GM23248 (cell line): ENCODE measurements around the gene BPIFB6. TPM values are rescaled to one million over a fixed set of nuclear protein-coding genes. Genes with fewer than 3 reads are reported as not detected.

Source experiments
- DNase-seq: peaks from one replicate; pipeline ENCODE4 v3.0.0-alpha.2; 2015
- H2AFZ ChIP-seq: fragments of 200-600 bp; sonication (generic); 2 replicates; pipeline ENCODE4 v1.6.1; 2016; ENCODE audit warnings: antibody characterized with exemption
- H3F3A ChIP-seq: fragments of 200-600 bp; sonication (generic); 2 replicates; pipeline ENCODE4 v1.6.1; 2016; ENCODE audit warnings: mild to moderate bottlenecking, antibody characterized with exemption, mixed run types; ENCODE audit not compliant: insufficient read depth
- H3K27ac ChIP-seq: fragments of 200-600 bp; sonication (generic); 2 replicates; pipeline ENCODE4 v1.5.1; 2016; ENCODE audit warnings: mild to moderate bottlenecking
- H3K27me3 ChIP-seq: fragments of 200-600 bp; sonication (generic); replicated peaks from 2 replicates; pipeline ENCODE4 v1.6.1; 2016; ENCODE audit warnings: mild to moderate bottlenecking; ENCODE audit not compliant: insufficient read depth
- H3K36me3 ChIP-seq: fragments of 200-600 bp; sonication (generic); 2 replicates; pipeline ENCODE4 v1.6.1; 2016; ENCODE audit warnings: low read depth, mild to moderate bottlenecking
- H3K4me1 ChIP-seq: fragments of 200-600 bp; sonication (generic); 2 replicates; pipeline ENCODE4 v1.6.1; 2016; ENCODE audit warnings: mild to moderate bottlenecking; ENCODE audit not compliant: insufficient read depth
- H3K4me2 ChIP-seq: fragments of 200-600 bp; sonication (generic); one replicate; pipeline ENCODE4 v1.6.1; 2016; ENCODE audit warnings: mild to moderate bottlenecking; ENCODE audit not compliant: unreplicated experiment
- H3K4me3 ChIP-seq: fragments of 200-600 bp; sonication (generic); 2 replicates; pipeline ENCODE4 v1.5.1; 2016; ENCODE audit warnings: mild to moderate bottlenecking
- H3K79me2 ChIP-seq: fragments of 200-600 bp; sonication (generic); 2 replicates; pipeline ENCODE4 v1.6.1; 2016; ENCODE audit warnings: mild to moderate bottlenecking; ENCODE audit not compliant: insufficient read depth
- H3K9ac ChIP-seq: fragments of 200-600 bp; sonication (generic); 2 replicates; pipeline ENCODE4 v1.6.1; 2016; ENCODE audit warnings: mild to moderate bottlenecking
- H3K9me2 ChIP-seq: fragments of 200-600 bp; sonication (generic); 2 replicates; pipeline ENCODE4 v1.6.1; 2016; ENCODE audit warnings: mixed run types, mild to moderate bottlenecking, moderate library complexity; ENCODE audit not compliant: insufficient read depth
- H3K9me3 ChIP-seq: fragments of 200-600 bp; sonication (generic); one replicate; pipeline ENCODE4 v1.6.1; 2017; ENCODE audit warnings: low read depth
- H4K20me1 ChIP-seq: fragments of 200-600 bp; sonication (generic); 2 replicates; pipeline ENCODE4 v1.6.0; 2016; ENCODE audit not compliant: insufficient read depth
- EZH2 ChIP-seq: fragments of 200-600 bp; sonication (generic); IDR thresholded peaks from 2 replicates; pipeline ENCODE4 v1.6.1; 2018; ENCODE audit warnings: antibody characterized with exemption, mild to moderate bottlenecking; ENCODE audit not compliant: insufficient read depth, poor library complexity, severe bottlenecking
- EZH2phosphoT487 ChIP-seq: fragments of 200-600 bp; sonication (generic); IDR thresholded peaks from 2 replicates; pipeline ENCODE4 v1.6.1; 2018; ENCODE audit warnings: antibody characterized with exemption, moderate library complexity, mild to moderate bottlenecking, low read depth; ENCODE audit not compliant: insufficient read depth
- WGBS, 2 experiments: methylation state at CpG; one replicate each; pipeline ENCODE4 v1.1.6; 2015 to 2017; ENCODE audit warnings: low lambda C conversion rate in 2 of 2, low coverage in 1 of 2; ENCODE audit errors: missing lambda C conversion rate in 2 of 2; 5-methylcytosine and 5-hydroxymethylcytosine counted together
- in situ Hi-C: fragments of 300-500 bp; cut with MboI; formaldehyde crosslinking; loops from 2 replicates; pipeline ENCODE4 v1.15.0; 2020
- polyA plus RNA-seq: library from polyadenylated mRNA; unstranded; fragments of >200 nt; fragmentation: Nextera tagmentation; extraction: Ambion mirVana; gene quantifications from 2 replicates; pipeline ENCODE4 v1.2.1, GENCODE V29; 2016
- total RNA-seq: library from RNA; depleted of rRNA; stranded (reverse); fragments of >200 nt; shearing (Covaris generic); gene quantifications from 2 replicates; pipeline ENCODE4 v1.2.3, GENCODE V29; 2014

The BPIFB6 gene
- total and polyA plus RNA-seq, 2 experiments from 2014 or later = not detected

- no peaks in the 10 kb centered on the region for H4K20me1 ChIP-seq
- no peaks in the 10 kb centered on the region for H3K79me2 ChIP-seq
- no peak overlapping the region for H3K9ac ChIP-seq
- H3K27me3 ChIP-seq = peaks cover 48% of the 10 kb centered on the region
- no peak overlapping the region for H2AFZ ChIP-seq
- H3K4me3 ChIP-seq = no peak overlapping the region
- H3K9me2 ChIP-seq = no peaks in the 10 kb centered on the region
- no peak overlapping the region for H3K4me2 ChIP-seq
- TF ChIP-seq EZH2phosphoT487 = no peak
- H3K9me3 ChIP-seq = no peaks in the 10 kb centered on the region
- in situ Hi-C loops = no loop called here
- H3K27ac ChIP-seq = no peak overlapping the region
- 45 to 70% methylated on average over 6 of the region's 6 CpGs for WGBS, 2 experiments
- no peaks in the 10 kb centered on the region for H3K36me3 ChIP-seq
- no peaks in the 10 kb centered on the region for H3F3A ChIP-seq
- peaks cover 6% of the 10 kb centered on the region; the same call in 1 of the 2 replicates for H3K4me1 ChIP-seq
- DNase-seq = peak; percentile 34
These were observed 45.4 kb downstream of the BPIFB6 start for GRCh38 chr20:33076662-33077372.

GRCh38 chr20:33079259-33079658 is 47.8 kb downstream of the BPIFB6 start, which contains the start of gene BPIFB4:
TSS of gene BPIFB4 (plus strand) at chr20:33079643. CDS start at chr20:33081527, 1,884 bp downstream.
- in situ Hi-C loops = no loop called here
- peaks cover 6% of the 10 kb centered on the region; the same call in 1 of the 2 replicates for H3K4me1 ChIP-seq
- peak; percentile 74 for DNase-seq

GRCh38 chr20:33081411-33082154 is 50.1 kb downstream of the BPIFB6 start:
- in situ Hi-C loops = no loop called here

More at GRCh38 chr20:33079259-33079658, 47.8 kb downstream of the BPIFB6 start, which contains the start of gene BPIFB4:
- WGBS, 2 experiments = 28 to 43% methylated on average over 2 of the region's 2 CpGs
- H3K27me3 ChIP-seq = peaks cover 31% of the 10 kb centered on the region; the same call in 1 of the 2 replicates
- H4K20me1 ChIP-seq = no peaks in the 10 kb centered on the region
- no peaks in the 10 kb centered on the region for H3K79me2 ChIP-seq
- H3F3A ChIP-seq = no peaks in the 10 kb centered on the region
- H3K27ac ChIP-seq = no peak within 1 kb of the TSS
- H3K9me2 ChIP-seq = no peaks in the 10 kb centered on the region
- H3K9ac ChIP-seq = no peak within 1 kb of the TSS
- TF ChIP-seq EZH2 (no peak), EZH2phosphoT487 (no peak)
- no peak within 1 kb of the TSS for H3K4me3 ChIP-seq
- H3K9me3 ChIP-seq = no peaks in the 10 kb centered on the region
- no peak within 1 kb of the TSS for H2AFZ ChIP-seq
- H3K4me2 ChIP-seq = no peak within 1 kb of the TSS
- no peaks in the 10 kb centered on the region for H3K36me3 ChIP-seq

GRCh38 chr20:33082546-33082945 is 51.1 kb downstream of the BPIFB6 start:
- peaks cover 30% of the 10 kb centered on the region; the same call in 1 of the 2 replicates for H3K27me3 ChIP-seq
- H2AFZ ChIP-seq = no peak overlapping the region
- no peaks in the 10 kb centered on the region for H3K36me3 ChIP-seq
- H3K9ac ChIP-seq = no peak overlapping the region
- peak; percentile 16 for DNase-seq
- H3K4me2 ChIP-seq = no peak overlapping the region
- H3K27ac ChIP-seq = no peak overlapping the region
- 11 to 18% methylated on average over 6 of the region's 6 CpGs for WGBS, 2 experiments
- in situ Hi-C loops = no loop called here
- peaks cover 6% of the 10 kb centered on the region; the same call in 1 of the 2 replicates for H3K4me1 ChIP-seq
- TF ChIP-seq EZH2phosphoT487 (no peak), EZH2 (no peak)
- no peaks in the 10 kb centered on the region for H3K9me2 ChIP-seq
- H3F3A ChIP-seq = no peaks in the 10 kb centered on the region
- H3K9me3 ChIP-seq = no peaks in the 10 kb centered on the region
- no peaks in the 10 kb centered on the region for H4K20me1 ChIP-seq
- no peak overlapping the region for H3K4me3 ChIP-seq
- H3K79me2 ChIP-seq = no peaks in the 10 kb centered on the region

More at GRCh38 chr20:33081411-33082154, 50.1 kb downstream of the BPIFB6 start:
- Histone ChIP-seq H3K4me2 (no peak overlapping the region), H3K4me3 (no peak overlapping the region), H3K27ac (no peak overlapping the region), H3K27me3 (peaks cover 37% of the 10 kb centered on the region; the same call in 1 of the 2 replicates), H3F3A (no peaks in the 10 kb centered on the region), H3K4me1 (peaks cover 6% of the 10 kb centered on the region; the same call in 1 of the 2 replicates), H3K9me3 (no peaks in the 10 kb centered on the region), H2AFZ (no peak overlapping the region), H3K9ac (no peak overlapping the region), H3K79me2 (no peaks in the 10 kb centered on the region), H3K36me3 (no peaks in the 10 kb centered on the region), H4K20me1 (no peaks in the 10 kb centered on the region), H3K9me2 (no peaks in the 10 kb centered on the region)
- TF ChIP-seq EZH2 = no peak
- TF ChIP-seq EZH2phosphoT487 = no peak
- WGBS, 2 experiments = 52 to 53% methylated on average over 6 to 7 of the region's 7 CpGs
- no peak for DNase-seq
